ACHN (cell line): Measurements from ENCODE around the gene MAN2A1.
"Not testable (repeated sequence)": the region's sequence is repeated elsewhere in the genome, so short reads cannot be mapped to it uniquely, and the experiment has no call there.

Experiments
- DNase-seq: peaks from one replicate; pipeline ENCODE4 v3.0.0-alpha.2; 2015
- in situ Hi-C: cut with HindIII; loops from 2 replicates; pipeline ENCODE4 v1.10.0; 2017; ENCODE audit warnings: low sequenced_read_pairs, low pct_ligation_motif_present, low pct_unique_long_range_greater_than_20kb

MAN2A1 gene

DNA sequence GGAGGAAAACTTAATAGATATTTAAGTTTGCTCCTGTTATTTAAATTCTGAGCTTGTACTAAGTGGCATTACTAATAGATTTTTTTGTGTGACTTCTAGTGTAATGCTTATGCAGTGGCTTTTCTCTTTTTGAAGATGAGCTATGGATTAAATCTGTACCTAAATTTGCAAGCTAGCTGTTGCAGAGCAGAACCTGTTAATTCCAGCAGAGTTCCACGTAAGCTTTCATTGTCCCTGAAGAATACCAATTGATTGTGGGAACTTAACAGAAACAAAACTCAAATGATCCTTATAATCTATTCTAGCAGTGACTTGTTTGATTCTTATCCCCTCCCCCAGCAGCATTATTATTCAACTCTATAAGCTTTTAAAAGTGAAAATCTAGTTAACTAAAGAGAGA lies 51.7 kb downstream of the MAN2A1 start:
- in situ Hi-C loops, result no loop called here
- no peak for DNase-seq

GRCh38 chr5:109743041-109743531 lies 53.4 kb downstream of the MAN2A1 start:
- in situ Hi-C loops, result no loop called here
- DNase-seq, result no peak

DNA sequence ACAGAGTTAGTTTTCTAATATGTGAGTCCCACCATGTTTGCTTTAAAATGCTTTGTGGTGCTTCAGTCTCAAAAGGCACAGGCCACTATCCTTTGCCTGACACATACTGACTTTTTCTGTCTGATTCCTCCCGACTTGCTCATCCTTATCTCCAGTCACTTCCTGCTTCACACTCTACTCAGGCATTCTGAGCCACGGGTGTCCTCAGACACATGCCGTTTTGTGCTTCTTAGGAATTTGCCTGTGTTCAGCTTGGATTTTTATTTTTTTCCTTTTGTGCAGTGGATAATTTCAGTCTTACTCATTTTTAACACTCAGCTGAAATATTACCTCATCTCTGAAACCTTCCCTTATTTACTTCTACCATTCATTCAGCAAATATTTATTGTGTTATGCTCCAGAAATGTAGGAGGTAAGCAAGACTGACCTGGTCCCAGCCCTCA lies 54.1 kb downstream of the MAN2A1 start:
- in situ Hi-C loops, result no loop called here
- peak; percentile 77 for DNase-seq

- in situ Hi-C loops, result no loop called here
- no peak for DNase-seq
Measured at GRCh38 chr5:109744261-109744660, 54.5 kb downstream of the MAN2A1 start.

DNA sequence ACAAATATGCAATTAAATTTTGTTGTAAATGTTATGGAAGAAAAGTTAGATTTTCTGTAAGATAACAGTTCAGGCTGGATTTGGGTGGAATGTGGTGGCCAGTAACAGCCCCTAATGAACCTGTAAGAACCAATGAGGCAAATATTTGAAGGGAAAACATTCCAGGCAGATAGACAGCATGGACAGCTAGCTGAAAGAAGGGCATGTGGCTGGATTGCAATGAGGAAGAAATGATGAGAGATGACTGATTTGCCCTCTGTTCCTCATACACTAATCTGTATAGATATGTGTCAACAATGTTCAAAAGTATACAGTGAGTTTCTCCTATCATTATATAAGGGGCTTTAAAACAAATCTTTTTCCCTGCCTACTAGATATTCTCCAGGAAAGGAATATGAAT lies 58.8 kb downstream of the MAN2A1 start:
- no peak for DNase-seq
- in situ Hi-C loops, result no loop called here

DNA sequence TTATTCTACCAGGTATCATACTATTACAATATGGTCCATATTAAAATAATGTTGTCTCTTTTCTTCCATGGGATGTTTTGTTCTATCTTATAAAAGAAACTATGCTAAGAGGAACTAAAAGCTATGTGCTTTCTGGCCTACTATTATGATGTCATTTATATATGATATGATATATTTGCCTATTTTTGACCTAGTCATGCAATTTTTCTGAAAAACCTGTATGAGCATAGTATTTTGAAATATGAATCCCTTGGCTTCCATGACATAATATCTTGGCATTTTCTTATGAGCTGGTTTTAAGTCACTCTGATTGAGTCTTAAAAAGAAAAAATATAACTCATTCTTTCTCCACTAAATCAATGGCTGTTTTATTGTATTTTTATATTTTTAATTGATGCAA lies 60.7 kb downstream of the MAN2A1 start:
- DNase-seq, result no peak
- in situ Hi-C loops, result no loop called here

DNA sequence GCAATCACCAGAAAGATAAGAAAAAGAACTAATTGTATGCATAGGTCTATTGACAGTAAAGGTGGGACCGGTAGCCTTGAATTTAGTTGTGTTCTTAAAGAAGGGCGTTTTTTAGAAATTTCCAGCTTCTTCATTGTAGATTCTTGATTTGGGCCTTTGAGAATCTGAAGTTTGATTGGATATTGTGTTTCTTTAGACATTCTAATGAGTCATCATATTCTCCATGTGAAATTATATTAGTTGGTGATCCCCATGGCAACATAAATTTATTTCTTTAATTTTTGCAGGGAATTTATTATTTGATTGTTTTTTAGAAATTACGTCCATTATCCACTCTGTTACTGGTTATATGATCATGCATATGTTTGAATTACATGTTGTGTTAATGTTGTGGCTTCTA lies 63.6 kb downstream of the MAN2A1 start:
- in situ Hi-C loops, result no loop called here
- DNase-seq, result no peak

- DNase-seq, result no peak
- in situ Hi-C loops, result no loop called here
Measured at GRCh38 chr5:109754319-109754718, 64.6 kb downstream of the MAN2A1 start.

DNA sequence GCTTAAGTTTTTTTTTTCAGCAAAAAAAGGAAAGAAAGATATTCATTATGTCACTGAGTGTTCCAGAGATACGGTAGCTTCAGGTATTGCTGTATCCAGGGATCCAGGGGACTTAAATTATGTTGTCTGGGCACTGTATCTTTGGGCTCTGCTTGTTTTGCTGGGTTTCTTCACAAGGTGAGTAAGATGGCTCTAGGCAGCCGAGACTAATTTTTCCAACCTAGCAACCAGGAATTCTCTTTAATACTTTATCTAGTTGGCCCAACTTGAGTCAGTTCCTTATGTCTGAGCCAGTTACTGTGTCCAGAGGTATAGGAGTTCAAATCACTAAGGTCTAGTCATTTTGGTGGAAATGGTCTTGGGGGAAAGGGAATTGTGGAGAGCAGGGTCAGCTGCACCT lies 66.0 kb downstream of the MAN2A1 start:
- in situ Hi-C loops, result no loop called here
- DNase-seq, result no peak

DNA sequence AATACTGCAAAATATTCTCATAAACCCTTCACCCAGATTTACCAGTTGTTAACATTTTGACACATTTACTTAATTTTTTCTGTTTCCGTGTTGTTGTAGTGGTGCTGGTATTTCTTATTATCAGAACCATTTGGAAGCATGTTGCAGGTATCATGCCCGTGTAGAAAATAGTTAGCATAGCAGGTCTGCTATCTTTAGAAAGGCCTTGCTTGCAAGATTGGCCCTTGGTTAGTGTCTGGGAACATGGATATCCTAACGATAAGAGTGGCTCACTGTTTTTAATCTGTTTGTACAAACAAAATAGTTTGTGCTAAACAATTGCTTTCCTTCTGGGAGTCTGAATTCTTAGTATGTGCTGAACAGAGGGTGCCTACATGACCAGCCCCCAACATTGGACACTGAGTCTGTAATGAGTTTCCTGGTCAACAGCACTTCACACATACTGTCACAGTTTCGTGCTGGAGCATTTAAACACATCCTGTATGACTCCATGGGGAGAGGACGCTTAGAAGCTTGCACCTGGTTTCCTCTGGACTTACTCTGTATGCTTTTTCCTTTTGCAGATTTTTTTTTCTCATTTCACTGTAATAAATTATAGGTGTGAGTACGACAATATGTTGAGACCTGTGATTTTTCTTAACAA lies 66.9 kb downstream of the MAN2A1 start:
- DNase-seq, result no peak
- in situ Hi-C loops, result no loop called here

DNA sequence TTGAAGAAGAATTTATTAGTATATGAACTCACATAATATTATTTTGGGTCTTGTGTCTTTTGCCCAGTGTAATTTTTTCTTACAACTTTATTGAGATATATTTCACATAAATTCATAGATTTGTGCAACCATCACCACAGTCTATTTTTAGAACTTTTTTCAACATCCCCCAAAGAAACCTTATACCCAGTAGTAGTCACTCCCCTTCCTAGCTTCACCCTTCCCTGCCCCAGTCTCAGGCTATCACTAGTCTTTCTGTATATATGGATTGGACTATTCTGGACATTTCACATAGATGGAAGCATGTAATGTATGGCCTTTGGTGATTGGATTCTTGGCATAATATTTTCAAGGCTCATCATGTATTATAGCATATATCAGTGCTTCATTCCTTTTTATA lies 67.8 kb downstream of the MAN2A1 start:
- in situ Hi-C loops, result no loop called here
- DNase-seq, result no peak

- in situ Hi-C loops, result no loop called here
- DNase-seq, result peak; percentile 41
Measured at GRCh38 chr5:109759306-109759705, 69.6 kb downstream of the MAN2A1 start.

GRCh38 chr5:109760130-109760529 lies 70.4 kb downstream of the MAN2A1 start:
- in situ Hi-C loops, DNase-seq: not testable (repeated sequence)

DNA sequence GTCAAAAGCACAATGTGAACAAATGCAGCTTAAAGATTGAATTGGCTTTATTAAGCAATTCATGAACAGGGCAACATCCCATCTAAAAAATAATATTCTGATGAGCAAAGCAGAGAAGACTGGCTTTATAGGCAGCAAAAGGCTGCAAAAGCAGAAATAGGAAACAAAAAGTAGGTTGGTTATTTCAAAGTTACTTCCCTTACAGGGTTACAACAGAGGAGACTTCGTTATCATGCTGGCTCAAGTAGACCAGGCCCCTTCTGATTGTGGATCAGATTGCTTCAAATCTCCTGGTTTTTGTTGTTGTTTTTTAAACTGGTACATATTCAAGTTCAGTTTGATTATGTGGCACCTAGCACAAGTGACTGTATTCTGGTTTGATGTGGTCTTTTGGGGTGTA lies 73.1 kb downstream of the MAN2A1 start:
- no peak for DNase-seq
- in situ Hi-C loops, result no loop called here

GRCh38 chr5:109767184-109767995 lies 77.7 kb downstream of the MAN2A1 start:
- DNase-seq, result no peak
- in situ Hi-C loops, result no loop called here

GRCh38 chr5:109767997-109768396 lies 78.3 kb downstream of the MAN2A1 start:
- in situ Hi-C loops, result no loop called here

DNA sequence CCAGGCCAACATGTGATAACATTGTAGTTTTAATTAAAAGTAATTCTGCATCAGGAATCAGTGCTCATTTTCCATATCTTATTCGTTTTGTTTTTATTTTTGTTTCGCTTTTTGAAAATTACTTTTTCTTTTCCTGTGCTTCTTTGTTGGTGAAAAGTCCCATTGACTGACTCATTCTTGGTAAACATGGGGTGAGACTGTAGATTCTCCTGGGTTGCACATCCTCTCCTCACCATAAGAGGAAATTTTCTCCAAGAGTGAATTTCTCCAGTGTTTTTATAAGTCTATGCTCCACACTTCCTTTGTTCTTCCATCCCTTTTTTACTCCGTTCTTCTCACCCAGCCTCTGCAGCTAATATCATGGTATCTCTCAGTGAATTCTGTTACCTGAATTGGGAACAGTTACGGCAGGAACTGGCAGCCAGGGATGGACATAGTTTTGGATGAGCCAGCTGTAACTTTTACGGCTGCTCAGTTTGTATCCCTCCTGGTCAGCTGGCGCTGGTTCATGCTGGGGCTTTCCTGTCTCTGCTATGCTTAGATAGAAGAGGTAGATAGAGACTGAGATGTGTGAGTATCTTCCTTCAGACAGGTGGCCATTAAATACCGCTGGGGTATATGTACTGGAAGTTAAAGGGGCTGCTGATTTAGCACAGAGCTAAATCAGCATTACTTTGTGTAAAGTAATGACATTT lies 80.0 kb downstream of the MAN2A1 start:
- DNase-seq, result no peak
- in situ Hi-C loops, result no loop called here

More at GRCh38 chr5:109767997-109768396, 78.3 kb downstream of the MAN2A1 start:
- DNase-seq, result no peak

- no peak for DNase-seq
- in situ Hi-C loops, result no loop called here
Measured at GRCh38 chr5:109775130-109775529, 85.4 kb downstream of the MAN2A1 start.

GRCh38 chr5:109779036-109779735 lies 89.5 kb downstream of the MAN2A1 start:
- DNase-seq, result no peak

More at GRCh38 chr5:109779036-109779735, 89.5 kb downstream of the MAN2A1 start:
- in situ Hi-C loops, result no loop called here
